ENCODE data around the gene TGFBR3L.

TGFBR3L gene

DNA sequence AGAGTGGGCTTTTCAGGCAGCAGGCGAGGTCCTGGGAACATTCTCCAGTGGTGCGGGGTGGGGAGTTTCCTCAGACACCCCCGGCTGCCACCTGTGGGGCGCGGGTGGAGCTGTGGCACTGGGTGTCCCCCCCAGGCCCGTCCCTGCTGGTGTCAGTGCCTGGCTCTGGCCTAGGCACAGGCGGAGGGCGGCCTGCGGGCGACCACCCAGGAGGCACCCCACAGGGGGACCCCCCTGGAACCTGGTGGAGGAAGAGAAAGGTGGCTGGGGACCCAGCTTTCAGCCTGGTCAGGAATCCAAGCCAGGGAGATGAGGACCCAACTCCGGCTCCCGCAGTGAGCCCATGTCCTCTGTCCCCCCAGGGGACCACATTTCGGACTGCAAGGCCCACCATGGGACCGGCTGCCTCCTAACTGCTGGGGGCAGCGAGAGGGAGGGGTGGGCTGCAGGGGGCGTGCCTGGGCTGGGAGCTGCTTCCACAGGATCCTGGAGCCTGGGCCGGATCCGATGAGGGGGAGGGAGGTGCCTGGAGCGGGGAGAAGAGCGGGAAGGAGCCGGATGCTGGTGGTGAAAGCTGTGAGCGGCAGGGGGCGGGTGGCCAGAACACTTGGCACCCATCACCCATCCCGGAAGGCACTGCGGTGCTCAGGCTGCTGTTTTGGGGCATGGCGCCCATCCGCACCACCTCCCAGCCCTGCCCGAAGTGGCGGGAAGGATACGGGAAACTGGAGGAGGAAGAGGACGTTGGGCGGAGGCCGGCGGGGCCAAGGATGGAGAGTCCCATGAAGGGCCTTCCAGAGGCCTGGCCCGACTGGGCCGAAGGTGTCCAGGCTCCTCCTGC, 16.8 kb downstream of the TGFBR3L start:
- no peak for DNase-seq (ENCODE audit: low read depth)
- H3K4me3 ChIP-seq (ENCODE audit: low read depth, low read length), result no peak overlapping the region
- TF ChIP-seq, protein P1, sequence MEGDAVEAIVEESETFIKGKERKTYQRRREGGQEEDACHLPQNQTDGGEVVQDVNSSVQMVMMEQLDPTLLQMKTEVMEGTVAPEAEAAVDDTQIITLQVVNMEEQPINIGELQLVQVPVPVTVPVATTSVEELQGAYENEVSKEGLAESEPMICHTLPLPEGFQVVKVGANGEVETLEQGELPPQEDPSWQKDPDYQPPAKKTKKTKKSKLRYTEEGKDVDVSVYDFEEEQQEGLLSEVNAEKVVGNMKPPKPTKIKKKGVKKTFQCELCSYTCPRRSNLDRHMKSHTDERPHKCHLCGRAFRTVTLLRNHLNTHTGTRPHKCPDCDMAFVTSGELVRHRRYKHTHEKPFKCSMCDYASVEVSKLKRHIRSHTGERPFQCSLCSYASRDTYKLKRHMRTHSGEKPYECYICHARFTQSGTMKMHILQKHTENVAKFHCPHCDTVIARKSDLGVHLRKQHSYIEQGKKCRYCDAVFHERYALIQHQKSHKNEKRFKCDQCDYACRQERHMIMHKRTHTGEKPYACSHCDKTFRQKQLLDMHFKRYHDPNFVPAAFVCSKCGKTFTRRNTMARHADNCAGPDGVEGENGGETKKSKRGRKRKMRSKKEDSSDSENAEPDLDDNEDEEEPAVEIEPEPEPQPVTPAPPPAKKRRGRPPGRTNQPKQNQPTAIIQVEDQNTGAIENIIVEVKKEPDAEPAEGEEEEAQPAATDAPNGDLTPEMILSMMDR (IDR thresholded peaks at IDR 0.05; ENCODE audit: control insufficient read depth, extremely low read depth, insufficient read depth), result no peak

DNA sequence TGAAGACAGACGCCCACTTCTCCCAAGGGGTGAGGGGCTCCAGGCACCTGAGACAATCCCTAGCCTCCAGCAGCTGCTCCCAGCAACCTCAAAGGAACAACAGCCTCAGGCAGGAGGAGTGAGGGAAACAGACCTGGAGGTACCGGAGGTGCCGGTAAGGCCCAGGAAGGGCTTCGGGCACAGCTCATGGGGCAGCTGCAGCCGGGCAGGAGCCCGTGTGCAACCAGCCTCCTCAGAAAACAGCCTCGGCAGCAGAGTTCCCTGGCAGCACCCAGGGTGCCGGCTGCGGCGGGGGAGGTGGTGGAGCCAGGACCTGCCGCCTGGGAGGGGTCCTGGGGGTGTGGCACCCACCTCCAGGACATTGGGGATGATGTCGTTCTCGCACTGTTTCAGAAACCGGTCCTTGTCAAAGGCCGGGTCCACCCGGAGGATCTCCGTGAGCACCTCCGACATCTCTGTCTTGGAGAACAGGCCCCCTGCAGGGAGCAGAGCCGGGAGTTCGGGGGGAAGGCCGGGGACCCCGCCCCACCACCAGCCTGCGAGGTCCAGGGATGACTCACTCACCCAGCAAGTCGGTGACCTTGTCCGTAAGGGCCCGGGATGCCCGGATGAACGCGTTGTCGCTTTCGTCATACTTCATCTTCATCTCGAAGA, 17.8 kb downstream of the TGFBR3L start:
- no peak overlapping the region for H3K4me3 ChIP-seq (ENCODE audit: low read depth, low read length)
- no peak for DNase-seq (ENCODE audit: low read depth)
- TF ChIP-seq, protein P1 (IDR thresholded peaks at IDR 0.05; ENCODE audit: control insufficient read depth, extremely low read depth, insufficient read depth), result no peak

GRCh38 chr19:7932930-7933300, 18.3 kb downstream of the TGFBR3L start:
- no peak for DNase-seq (ENCODE audit: low read depth)
- no peak overlapping the region for H3K4me3 ChIP-seq (ENCODE audit: low read depth, low read length)
- TF ChIP-seq, protein P1 (IDR thresholded peaks at IDR 0.05; ENCODE audit: control insufficient read depth, extremely low read depth, insufficient read depth), result no peak

- no peak for DNase-seq (ENCODE audit: low read depth)
- H3K4me3 ChIP-seq (ENCODE audit: low read depth, low read length), result no peak overlapping the region
- TF ChIP-seq, protein P1 (IDR thresholded peaks at IDR 0.05; ENCODE audit: control insufficient read depth, extremely low read depth, insufficient read depth), result peak; percentile 20; the same call in 1 of the 2 replicates
Observed at GRCh38 chr19:7933411-7933810, 18.8 kb downstream of the TGFBR3L start.

DNA sequence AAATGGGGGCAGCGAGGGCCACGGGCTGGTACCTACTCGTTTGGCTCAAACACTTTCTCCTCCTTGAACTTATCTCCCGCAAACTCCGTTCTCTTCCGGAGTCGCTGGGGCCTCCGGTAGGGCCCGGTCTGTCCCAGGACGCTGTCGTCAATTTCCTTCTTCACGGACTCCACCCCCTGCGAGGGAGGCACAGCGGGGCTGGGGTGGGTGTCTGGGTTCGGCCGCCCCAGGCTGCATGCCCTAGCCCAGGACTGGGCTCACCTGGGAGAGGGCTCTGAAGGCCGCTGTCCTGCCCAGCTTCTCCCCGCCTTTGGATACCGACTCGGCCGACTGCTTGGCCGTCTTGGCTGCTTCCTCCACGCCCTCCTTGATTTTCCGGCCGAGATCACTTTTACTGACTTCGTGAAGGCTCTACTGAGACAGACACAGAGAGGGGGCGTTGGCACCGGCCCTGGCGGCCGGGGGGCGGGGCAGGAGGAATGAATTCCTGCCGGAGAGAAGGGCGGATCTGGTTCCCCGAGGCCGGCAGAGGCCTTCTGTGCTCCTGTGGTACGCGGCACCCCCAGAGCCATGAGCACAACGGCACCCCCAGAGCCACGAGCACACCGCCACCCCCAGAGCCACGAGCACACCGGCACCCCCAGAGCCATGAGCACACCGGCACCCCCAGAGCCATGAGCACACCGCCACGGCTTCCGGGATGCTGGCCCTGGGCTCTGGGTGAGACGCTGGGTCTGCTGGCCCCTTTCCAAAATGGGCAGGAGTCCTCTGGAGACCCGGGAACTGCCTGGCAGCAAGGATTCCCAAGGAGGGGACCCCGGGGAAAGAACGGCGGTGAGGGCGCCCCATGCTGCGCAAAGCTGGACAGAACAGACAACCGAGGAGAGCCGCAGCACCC, 19.4 kb downstream of the TGFBR3L start:
- H3K4me3 ChIP-seq (ENCODE audit: low read depth, low read length), result no peak overlapping the region
- TF ChIP-seq, protein P1 (IDR thresholded peaks at IDR 0.05; ENCODE audit: control insufficient read depth, extremely low read depth, insufficient read depth), result no peak
- no peak for DNase-seq (ENCODE audit: low read depth)

- TF ChIP-seq, protein P1 (IDR thresholded peaks at IDR 0.05; ENCODE audit: control insufficient read depth, extremely low read depth, insufficient read depth), result no peak
- no peak overlapping the region for H3K4me3 ChIP-seq (ENCODE audit: low read depth, low read length)
Observed at GRCh38 chr19:7934766-7935165, 20.1 kb downstream of the TGFBR3L start.

More at GRCh38 chr19:7934766-7935165, 20.1 kb downstream of the TGFBR3L start:
- no peak for DNase-seq (ENCODE audit: low read depth)

All from LNCaP clone FGC (cell line).